DOHH2 (cell line): Measurements from ENCODE around the gene PPFIA1.

Experiments
- EZH2phosphoT487 ChIP-seq: fragments of 200-600 bp; sonication (generic); IDR thresholded peaks from 2 replicates; pipeline ENCODE4 v1.6.1; 2017; ENCODE audit warnings: borderline replicate concordance, mild to moderate bottlenecking, antibody characterized with exemption, low read length, moderate library complexity, mixed read lengths
- TF ChIP-seq, protein P1 (sequence below): fragments of 200-600 bp; sonication (generic); IDR thresholded peaks from one replicate; pipeline ENCODE4 v1.5.1; 2014; ENCODE audit warnings: antibody characterized with exemption, mild to moderate bottlenecking, low read depth, low read length; ENCODE audit not compliant: poor library complexity, severe bottlenecking

DNA sequence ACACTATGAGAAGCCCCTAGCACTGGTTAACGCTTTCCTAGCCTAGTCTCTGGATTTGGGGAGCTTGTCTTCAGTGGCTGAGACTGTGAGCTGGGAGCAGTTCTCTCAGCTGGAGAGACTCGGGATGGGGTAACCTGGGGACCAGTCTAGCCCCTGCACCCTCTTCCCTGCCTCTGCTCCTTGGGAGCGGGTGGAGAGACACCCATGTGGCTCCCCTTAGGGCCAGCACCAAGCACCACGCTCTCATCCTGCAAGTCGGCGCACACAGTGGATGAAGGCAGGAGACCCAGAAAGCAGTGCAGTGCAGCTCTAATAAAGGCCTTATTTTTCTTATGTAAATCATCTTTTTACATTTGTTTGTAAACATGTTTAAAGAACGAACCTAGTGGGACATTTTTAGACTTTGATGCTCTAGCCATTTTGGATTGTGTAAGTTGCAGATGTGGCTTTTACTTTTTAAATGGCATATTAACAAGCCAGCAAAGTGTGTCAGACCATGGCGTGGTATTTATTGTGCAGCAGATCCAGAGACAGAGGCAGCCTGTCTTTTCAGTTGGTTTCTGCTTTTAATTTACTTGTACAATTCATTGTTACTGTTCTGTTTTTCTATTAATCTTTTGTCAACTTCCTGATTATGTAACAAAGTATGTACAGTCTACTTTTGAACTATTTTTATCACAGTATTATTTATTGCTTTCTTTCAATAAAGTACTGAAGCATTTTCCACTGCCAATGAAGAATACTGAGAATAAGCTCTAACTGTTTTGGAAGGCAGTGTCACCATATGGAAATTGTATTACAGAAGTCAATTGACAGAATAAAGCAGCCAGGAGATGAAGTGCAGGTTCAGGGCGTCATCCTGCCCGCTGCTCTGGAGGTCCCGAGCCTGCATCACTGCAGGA lies 113.4 kb downstream of the PPFIA1 start:
- TF ChIP-seq, protein P1, sequence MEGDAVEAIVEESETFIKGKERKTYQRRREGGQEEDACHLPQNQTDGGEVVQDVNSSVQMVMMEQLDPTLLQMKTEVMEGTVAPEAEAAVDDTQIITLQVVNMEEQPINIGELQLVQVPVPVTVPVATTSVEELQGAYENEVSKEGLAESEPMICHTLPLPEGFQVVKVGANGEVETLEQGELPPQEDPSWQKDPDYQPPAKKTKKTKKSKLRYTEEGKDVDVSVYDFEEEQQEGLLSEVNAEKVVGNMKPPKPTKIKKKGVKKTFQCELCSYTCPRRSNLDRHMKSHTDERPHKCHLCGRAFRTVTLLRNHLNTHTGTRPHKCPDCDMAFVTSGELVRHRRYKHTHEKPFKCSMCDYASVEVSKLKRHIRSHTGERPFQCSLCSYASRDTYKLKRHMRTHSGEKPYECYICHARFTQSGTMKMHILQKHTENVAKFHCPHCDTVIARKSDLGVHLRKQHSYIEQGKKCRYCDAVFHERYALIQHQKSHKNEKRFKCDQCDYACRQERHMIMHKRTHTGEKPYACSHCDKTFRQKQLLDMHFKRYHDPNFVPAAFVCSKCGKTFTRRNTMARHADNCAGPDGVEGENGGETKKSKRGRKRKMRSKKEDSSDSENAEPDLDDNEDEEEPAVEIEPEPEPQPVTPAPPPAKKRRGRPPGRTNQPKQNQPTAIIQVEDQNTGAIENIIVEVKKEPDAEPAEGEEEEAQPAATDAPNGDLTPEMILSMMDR = no peak
- TF ChIP-seq EZH2phosphoT487 = no peak
